NK-92 treated with Interleukin-12 subunit alpha and Interleukin-12 subunit beta, amount 100 ng/mL, for 24 hours (cell line): ENCODE measurements around the gene RNASEH2B.

Source experiments
- DNase-seq: peaks from one replicate; lab custom pipeline; 2025; lab: John Stamatoyannopoulos, UW

RNASEH2B gene

DNA sequence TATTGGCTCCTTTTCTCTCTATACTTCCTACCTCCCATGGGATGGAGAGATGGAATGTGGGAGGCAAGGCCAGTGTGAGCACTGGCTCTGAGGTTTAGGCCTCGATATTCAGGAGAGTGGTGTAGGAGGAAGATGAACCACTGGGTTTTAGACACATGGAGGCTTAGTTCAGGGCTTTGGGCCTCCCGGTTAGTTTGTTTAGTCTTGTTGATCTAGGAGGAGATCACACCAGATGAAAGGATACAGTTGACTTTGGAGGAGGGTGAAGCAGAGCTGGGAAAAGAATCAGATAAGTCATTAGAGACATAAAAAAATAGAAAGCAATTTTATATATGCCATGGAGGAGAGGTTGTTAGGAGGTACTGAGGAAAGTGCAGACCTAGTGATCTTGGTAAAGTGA, 30.9 kb downstream of the RNASEH2B start:
- no peak for DNase-seq

DNA sequence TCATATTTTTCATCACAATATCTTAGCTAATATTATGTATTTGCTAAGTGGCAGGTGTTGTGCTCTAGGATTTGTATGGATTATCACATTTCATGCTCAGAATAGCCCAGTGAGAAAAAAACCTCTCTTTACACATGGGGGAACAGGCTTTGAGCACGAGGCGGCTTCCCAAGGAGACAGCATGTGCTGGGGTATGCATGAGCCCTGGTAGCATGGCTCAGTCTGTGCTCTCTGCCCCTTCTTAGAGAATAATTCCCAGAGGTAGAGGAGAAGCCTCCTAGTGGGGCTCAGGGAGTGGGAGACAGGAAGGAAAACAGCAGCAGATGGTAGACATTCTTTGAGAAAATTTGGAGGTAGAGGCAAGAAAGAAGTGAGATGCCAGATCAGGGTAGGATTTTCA, 31.6 kb downstream of the RNASEH2B start:
- DNase-seq = no peak

DNA sequence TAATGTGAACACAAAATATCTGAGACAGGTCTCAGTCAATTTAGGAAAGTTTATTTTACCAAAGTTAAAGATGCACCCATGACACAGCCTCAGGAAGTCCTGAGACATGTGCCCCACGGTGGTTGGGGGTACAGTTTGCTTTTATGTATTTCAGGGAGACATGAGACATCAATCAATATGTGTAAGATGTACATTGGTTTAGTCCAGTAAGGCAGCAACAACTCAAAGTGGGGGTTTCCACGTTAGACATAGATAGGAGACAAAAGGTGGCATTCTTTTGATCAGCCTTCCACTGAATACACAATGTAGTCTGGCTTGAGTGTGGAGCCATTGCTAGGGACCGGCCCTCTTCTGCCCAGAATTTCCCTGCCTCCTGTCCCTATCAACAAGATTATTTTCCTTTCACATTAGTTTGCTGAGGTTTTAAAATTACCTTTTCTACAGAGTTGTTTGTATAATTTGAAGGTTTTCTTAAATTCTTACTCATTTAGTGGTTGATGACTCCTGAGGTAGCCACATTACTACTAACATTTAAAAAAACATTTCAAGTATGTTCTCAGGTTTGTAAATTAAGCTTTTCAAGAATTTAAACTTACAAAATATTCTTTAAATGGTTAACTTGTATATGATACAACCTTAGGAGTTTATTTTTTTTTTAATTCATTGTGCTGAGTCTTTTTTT, 33.2 kb downstream of the RNASEH2B start:
- DNase-seq = no peak

DNA sequence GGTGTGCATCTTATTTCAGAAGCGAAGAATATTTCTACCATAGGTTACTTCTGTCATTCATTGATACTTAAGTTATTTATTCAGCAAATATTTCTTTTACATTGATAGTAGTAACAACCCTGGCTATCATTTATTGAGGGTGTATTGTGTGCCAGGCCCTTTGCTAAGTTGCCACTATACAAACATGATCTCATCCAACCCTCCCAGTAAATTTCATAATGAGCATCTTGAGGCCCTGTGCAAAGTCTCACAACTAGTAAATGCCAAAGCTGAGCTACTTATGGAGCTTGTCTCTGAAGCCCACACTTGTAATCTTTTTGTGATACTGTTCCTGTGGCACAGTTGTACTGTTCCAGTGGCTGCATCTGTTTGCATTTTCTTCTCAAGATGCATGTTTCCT, 36.1 kb downstream of the RNASEH2B start:
- DNase-seq = no peak

DNA sequence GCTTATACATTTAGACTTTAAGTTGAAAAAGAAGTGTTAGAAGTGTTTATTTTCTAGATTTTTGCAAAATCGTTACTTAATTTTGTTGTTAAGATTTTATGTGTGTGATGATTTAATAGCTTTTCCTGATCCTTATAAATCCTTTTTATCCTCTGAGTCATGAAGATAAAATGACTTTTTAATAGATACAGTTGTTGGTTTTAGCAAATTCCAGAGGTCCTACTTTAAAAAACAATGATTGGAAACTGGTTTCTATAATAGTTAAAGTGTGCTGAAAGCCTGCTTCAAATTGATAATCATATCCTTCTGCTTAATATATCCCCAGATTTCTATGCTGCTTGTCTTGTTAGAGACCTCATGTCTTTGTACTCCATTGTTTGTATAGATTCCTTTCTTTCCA, 39.0 kb downstream of the RNASEH2B start:
- no peak for DNase-seq

DNA sequence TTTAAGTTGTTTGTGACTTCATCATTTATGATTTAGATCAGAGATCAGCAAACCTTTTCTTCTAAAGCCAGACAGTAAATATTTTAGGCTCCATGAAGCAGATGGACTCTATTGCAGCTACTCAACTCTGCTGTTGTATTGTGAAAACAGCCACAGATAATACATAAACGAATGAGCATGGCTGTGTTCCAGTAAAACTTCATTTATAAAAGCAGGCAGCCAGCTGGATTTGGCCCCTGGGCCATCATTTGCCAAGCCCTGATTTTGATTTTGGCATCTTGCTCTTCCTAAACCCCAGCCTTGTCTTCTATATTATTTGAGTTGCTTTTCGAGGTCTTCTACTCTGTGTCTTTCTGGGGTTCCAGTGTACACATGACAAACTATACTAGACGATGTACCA, 41.3 kb downstream of the RNASEH2B start:
- no peak for DNase-seq

DNA sequence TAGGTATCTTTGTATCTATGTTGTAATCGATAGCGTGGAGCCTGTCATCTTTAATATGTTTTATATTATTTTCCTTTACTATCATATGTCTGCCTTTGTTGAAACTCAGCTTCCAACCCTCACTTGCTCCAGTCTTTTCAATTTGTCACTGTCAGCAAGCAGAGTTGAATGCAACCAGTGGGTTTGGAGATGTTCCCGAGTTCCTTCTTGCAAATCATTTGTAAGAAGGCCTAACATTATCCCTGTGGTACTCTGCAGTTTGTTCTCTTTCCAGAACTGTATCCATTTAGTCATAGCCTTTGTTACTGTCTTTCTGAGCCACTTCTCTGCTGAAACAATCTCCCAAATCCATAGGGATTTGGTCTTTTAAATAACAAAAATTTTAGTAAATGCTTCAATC, 41.8 kb downstream of the RNASEH2B start:
- DNase-seq = no peak

DNA sequence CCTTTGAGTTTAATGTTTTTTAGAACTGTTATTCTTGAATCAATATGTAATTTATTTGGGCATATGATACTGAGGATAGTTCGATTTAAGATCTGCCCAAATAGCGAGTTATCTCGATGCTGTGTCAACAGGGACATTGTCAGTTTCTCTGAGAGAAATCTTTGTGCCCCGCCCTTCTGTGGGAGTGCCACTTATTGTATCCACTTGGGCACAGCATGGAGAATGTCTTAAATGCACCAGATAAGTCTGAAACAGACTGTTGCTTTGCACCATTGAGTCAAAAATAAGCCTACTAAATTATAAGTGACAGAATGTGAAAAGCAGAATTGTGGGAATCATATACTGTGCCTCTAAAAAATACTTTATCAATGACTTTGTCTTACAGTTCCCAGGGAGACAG, 45.6 kb downstream of the RNASEH2B start:
- DNase-seq = no peak

DNA sequence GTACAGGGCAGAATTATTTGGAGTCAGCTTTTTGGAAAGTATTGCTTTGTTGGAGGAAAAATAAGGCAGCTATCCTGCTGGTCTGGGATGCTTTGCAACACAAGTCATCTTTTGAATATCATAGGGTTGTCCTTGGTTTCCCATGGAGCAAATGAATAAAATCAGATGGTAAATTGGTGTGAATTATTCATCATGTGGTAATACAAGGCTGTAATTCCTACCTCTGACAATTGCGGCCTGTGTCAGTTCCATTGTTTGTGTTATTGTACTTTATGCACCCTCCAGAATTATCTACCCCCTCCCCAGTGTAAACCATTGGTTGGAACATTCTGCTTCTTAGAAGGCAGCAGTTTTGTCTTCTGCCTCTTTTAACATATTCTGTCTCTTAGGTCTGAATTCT, 46.2 kb downstream of the RNASEH2B start:
- no peak for DNase-seq

DNA sequence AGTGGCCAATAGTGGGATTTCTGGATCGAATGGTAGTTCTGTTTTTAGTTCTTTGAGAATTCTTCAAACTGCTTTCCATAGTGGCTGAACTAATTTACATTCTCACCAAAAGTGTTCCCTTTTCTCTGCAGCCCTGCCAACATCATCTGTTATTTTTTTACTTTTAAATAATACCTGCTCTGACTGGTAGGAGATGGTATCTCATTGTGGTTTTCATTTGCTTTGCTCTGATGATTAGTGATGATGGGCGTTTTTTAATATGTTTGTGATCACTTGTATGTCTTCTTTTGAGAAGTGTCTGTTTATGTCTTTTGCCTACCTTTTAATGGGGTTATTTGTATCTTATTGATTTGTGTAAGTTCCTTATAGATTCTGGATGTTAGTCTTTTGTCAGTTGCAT, 48.0 kb downstream of the RNASEH2B start:
- DNase-seq = no peak

DNA sequence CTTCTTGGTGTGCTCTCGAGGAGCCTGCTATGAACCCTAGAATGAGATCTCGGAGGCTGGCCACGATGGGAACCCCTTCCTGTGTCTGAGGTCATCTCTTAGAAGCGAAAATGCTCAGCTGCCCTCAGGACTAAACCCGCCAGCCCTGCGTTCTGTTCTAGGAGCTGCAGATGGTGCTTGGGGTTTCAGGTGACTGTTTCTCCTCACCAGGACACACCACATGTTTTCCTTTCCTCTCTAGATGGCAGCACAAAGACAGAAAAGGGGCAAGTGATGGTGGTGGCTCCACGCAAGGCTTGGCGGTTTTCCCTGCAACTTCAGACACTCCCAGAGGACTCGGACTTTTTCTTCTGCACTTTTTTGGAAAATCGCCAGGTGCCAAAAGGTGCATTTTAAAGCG, 60.1 kb downstream of the RNASEH2B start:
- no peak for DNase-seq

DNA sequence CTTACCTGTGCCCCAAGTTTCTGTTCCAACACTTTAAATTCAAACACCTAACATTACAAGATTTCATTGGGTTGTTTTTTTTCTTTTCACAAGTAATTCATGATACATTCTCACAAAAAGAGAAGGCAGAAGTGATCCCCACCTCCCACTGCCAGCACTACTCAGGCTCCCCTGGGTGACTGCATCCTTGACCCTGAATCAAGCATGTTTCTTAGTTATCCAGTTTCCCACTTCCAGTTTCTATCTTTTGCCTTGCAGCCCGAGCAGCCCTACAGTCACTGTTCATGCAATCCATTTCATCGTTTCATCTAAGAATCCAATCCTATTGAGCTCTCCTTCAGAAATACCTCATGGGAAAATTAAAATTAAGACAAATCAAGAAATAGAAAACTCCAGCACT, 61.4 kb downstream of the RNASEH2B start:
- no peak for DNase-seq

DNA sequence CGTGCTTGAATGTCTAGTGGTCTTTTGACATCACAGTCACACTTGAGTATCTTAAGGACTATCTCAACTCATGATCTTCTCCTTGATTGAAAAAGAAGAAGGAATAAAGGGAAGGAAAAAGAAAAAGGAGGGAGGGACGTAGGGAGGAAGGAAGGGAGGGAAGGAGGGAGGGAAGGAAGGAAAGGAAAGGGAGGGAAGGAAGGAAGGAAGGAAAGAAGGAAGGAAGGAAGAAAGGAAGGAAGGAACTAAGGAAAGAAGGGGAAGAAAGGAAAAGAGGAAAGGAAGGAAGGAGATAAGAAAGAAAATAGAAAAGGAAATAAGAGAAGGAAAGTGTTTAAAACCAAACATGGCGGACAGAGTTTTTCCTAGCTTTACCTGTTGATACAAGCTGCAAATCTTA, 64.7 kb downstream of the RNASEH2B start:
- no peak for DNase-seq

DNA sequence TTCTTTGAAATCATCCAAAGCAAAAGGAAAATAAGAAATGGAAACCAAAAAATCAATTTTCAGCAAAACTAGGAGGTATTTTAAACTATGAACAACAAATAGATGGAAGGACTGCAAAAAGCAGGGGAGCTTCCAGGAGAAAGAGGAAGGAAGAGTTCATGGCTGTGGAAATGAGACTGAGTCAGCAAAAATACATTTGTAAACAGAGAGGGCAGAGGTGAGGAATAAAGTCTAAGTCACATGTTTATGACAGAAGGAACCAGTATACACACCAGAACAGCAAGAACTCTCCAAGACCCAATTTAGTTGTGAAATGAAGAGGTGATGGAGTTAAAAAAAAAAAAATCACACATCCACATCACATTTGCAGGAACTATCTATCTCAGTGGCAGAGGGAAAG, 69.6 kb downstream of the RNASEH2B start:
- DNase-seq = no peak

DNA sequence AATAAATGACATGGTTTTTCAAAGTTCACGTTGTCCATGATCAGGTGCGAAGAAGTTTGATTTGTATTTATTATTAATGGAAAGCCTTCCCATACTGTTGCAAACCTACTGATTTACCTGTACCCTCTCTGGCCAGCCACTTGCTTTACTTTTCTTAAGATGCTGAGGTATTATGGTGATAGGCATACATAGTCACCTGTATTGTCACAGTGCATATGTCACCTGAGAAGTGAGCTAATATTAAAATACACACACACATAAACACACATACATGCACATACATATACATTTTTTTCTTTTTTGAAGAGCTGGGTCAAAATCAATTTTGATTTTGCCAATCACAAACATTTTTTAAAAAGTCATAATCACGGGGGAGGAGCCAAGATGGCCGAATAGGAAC, 72.1 kb downstream of the RNASEH2B start:
- no peak for DNase-seq

DNA sequence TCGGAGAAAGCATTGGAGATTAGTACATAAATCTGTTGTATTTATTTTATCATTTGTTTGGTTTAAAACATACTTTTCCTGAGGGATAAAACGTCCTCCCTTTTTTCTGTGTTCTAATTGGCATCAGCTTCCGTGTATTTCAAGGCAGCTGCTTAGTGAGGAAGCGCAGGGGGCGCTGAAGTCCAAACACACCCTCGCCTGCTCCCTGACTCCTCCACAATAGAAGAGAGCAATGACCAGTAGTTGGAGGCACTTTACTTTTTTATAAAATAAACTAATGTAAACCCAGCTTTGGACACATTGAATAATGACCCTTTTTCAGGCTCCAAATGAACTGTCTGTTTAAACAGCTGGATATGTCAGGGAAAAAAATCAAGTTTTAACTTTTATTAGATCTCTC, 79.9 kb downstream of the RNASEH2B start:
- DNase-seq = no peak

DNA sequence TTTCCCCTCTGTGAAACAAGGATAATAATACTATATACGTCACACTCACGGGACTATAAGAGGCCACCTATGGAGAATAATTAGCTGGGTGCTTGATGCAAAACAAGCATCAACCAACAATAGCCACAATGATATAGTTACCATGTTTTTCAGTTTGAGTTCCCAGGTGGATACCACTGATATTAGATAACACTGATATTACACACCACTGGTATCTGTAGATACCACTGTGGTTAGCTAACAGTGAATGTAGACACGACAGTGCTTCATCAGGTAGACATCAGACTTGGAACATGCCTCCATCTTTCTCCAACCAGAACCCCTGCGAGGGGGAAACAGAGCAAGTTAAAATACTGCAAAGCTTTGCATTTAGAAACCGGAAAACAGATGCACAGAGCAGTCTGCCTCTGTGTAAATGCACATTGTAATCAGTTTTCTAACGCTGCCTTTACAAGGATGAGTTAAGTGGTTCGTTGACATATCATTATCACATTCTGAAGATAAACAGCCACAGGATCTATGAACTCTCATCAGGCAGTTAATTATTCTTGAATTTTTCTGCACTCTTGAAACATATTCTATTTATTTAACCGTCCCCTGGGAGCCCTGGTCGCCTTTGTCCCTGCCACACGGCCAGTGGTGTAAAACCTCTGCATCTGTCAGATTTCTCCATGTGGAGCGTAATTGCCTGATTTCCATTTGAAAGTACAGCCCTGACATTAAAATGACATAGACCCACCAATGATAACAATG, 80.7 kb downstream of the RNASEH2B start:
- no peak for DNase-seq

DNA sequence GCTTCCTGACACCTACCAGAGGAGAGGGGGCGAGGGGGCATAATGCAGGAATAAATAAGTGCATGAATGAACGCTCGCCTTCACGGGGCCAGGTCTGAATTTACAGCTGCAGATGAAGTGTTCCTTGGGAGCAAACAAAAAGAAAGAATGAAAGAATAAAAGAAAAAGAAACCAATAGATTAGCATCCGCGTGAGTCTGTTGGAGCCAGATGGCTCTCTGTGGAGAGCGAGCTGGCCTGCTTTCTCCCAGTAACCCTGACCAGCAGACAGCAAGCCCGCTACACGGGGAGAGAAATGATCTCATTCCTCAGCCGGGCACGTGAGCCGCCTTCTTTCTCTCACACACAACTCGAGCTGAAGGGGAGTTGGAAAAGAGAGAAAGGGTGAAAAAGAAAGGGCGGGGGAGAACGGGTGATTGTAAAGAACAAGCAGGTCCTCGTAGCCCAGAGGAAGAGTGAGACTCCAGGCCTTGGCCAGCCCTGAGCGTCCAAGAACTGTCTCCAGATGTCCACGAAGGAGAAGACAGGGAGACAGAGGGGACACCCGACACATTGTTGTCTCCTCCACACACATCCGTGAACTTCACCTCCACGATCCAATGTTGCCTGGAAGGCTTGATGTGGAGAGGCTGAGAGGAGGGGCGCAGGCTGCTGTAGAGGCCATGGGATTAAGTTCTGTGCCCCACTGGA, 81.4 kb downstream of the RNASEH2B start:
- DNase-seq = no peak

DNA sequence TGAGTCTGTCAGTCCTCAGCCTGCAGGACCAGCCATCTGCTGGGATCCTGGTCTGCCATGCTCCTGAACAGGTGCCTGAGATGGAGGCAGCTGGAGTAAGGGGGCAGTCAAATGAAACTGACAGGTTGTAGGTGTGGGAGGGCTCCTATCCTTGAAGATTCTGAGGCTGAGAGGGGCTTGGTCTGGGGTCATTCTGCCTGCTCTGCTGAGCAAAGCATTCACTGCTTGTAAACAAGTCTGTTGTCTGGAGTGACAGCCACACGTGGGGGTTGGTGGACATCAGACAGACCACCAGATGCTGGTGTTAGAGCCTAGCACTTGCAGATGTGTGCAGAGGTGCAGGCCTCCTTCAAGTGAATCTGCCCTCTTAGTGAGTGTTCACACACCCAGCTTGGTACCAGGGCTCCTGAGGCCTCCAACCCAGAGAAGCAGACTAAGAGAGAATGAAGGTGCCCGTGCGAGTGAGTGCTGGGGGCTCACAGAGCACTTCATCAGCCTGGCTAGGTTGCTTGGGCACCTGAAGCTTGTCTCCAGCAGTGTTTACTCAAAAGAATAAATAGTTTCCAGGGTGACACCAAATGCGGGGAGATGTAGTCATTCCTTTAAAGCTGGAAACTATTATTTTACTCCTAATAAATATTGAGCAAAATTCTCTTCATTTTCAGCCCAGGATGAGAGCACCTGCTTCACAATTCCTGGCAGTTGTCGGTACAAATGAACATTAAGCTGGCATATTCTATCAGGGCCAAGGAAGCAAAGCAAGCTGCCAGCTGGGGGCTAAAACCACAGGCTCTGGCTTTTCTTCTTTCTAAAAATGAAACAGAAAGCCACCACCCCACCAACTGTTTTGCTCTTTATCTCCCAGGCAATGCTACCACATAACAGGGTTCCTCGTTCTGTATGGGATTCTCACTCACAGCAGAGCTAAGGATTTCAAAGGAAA, 82.3 kb downstream of the RNASEH2B start:
- no peak for DNase-seq

DNA sequence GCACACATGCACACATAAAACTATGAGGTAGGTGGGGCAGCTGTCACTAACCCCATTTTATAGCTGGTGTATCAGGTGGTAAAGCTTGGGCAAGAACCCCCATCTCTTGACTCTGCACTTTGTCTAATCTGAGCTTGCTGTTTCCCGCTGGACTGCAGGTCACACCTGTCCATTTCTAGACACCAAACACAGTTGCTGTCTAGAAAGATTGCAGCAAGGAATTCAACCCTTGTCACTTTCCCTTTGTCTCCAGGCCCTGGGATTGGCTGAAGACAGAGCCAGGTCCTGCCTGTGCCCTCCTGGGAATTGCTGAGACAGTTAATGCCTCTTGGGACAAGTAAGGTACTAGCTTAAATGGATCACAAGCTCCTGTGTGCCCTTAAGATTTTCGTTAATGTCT, 83.8 kb downstream of the RNASEH2B start:
- DNase-seq = no peak

DNA sequence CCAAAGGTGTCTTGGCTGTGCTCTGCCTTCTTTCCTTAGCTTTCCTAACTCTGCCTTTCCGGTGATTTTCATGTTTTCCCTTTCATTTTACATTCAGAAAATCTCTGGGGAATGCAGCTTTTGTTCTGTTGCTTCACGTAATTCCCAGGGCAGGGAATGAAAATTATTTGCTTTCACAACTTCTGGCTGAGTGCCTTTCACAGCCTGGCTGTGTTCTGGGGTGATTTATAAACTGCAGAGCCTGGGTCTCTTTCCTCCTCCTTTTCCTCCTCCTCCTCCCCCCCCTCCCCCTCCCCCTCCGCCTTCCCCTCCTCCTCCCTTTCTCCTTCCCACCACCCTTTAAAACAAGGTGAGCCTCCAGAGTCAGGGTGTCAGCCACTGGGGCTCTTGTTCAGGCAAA, 84.3 kb downstream of the RNASEH2B start:
- DNase-seq = no peak

DNA sequence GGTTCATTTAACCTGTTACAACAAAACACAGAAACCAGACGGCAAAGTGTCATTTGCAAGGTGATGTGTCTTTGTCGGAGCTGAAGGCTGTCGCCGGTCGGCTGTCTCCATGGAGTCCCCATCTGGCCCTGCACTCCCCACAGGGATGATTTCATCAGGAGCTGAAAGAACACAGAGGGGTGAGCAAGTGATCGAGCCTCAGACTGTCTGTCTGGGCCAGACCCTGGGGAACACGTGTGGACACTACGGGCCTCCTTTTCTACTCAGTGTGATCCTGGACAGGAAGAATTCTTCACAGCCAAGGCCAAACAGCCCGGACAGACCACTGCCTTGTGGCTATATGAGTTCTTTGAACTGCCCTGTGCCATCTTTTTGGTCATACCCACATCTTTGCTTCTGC, 85.1 kb downstream of the RNASEH2B start:
- no peak for DNase-seq
